Astrocyte (in vitro differentiated cells and primary cell): Measurements from ENCODE around the gene SLC9A3. TPM values are rescaled to one million over a fixed set of nuclear protein-coding genes. Genes with fewer than 3 reads are reported as not detected.

Source experiments
- DNase-seq: peaks from one replicate; pipeline ENCODE4 v3.0.0-alpha.2; 2010; ENCODE audit warnings: low read depth
- FAIRE-seq: peaks from 2 replicates; lab custom pipeline; 2011; peaks lifted over from hg19 to GRCh38; lab: Jason Lieb, UNC
- H2AFZ ChIP-seq: 2 replicates; pipeline ENCODE4 v1.6.0; 2012; ENCODE audit warnings: low read depth, low read length, inconsistent platforms
- H3K27ac ChIP-seq: 2 replicates; pipeline ENCODE4 v1.5.1; 2011; ENCODE audit warnings: low read depth, low read length, inconsistent platforms
- H3K27me3 ChIP-seq: 2 replicates; pipeline ENCODE4 v1.6.0; 2011; ENCODE audit warnings: low read length, inconsistent platforms; ENCODE audit not compliant: insufficient read depth
- H3K36me3 ChIP-seq: 2 replicates; pipeline ENCODE4 v1.5.1; 2011; ENCODE audit warnings: low read length, inconsistent platforms; ENCODE audit not compliant: insufficient read depth
- H3K4me1 ChIP-seq: 2 replicates; pipeline ENCODE4 v1.5.1; 2011; ENCODE audit warnings: low read length, inconsistent platforms; ENCODE audit not compliant: insufficient read depth
- H3K4me2 ChIP-seq: 2 replicates; pipeline ENCODE4 v1.6.0; 2012; ENCODE audit warnings: low read length, inconsistent platforms
- H3K4me3 ChIP-seq: 2 replicates; pipeline ENCODE4 v1.5.1; 2011; ENCODE audit warnings: low read depth, mild to moderate bottlenecking, low read length, inconsistent platforms; ENCODE audit not compliant: insufficient read depth
- H3K79me2 ChIP-seq: 2 replicates; pipeline ENCODE4 v1.6.0; 2012; ENCODE audit warnings: mild to moderate bottlenecking, low read length, inconsistent platforms; ENCODE audit not compliant: insufficient read depth
- H3K9ac ChIP-seq: 2 replicates; pipeline ENCODE4 v1.6.0; 2012; ENCODE audit warnings: mild to moderate bottlenecking, low read length, inconsistent platforms
- H3K9me3 ChIP-seq: 2 replicates; pipeline ENCODE4 v1.5.1; 2012; ENCODE audit warnings: low read depth, mild to moderate bottlenecking, low read length, inconsistent platforms; ENCODE audit not compliant: insufficient read depth
- H4K20me1 ChIP-seq: 2 replicates; pipeline ENCODE4 v1.6.0; 2012; ENCODE audit warnings: low read length, inconsistent platforms; ENCODE audit not compliant: insufficient read depth
- H3K27ac Mint-ChIP-seq: one replicate; pipeline ENCODE4 v1.8.0; 2021; ENCODE audit warnings: mild to moderate bottlenecking, mixed read lengths; ENCODE audit not compliant: unreplicated experiment
- H3K27me3 Mint-ChIP-seq: one replicate; pipeline ENCODE4 v1.8.0; 2021; ENCODE audit warnings: low read depth, mixed read lengths; ENCODE audit not compliant: unreplicated experiment
- H3K36me3 Mint-ChIP-seq: one replicate; pipeline ENCODE4 v1.8.0; 2021; ENCODE audit warnings: low read depth, mixed read lengths; ENCODE audit not compliant: unreplicated experiment
- H3K4me1 Mint-ChIP-seq: one replicate; pipeline ENCODE4 v1.8.0; 2021; ENCODE audit warnings: low read depth, mixed read lengths; ENCODE audit not compliant: unreplicated experiment
- H3K4me3 Mint-ChIP-seq: one replicate; pipeline ENCODE4 v1.8.0; 2021; ENCODE audit warnings: mild to moderate bottlenecking, moderate library complexity, mixed read lengths; ENCODE audit not compliant: unreplicated experiment
- H3K9me3 Mint-ChIP-seq: one replicate; pipeline ENCODE4 v1.8.0; 2021; ENCODE audit warnings: mild to moderate bottlenecking, mixed read lengths; ENCODE audit not compliant: unreplicated experiment
- EZH2 ChIP-seq: IDR thresholded peaks from 2 replicates; pipeline ENCODE4 v1.6.1; 2012; ENCODE audit warnings: mild to moderate bottlenecking, low read length, inconsistent platforms; ENCODE audit not compliant: insufficient read depth
- total RNA-seq: library from RNA; stranded (reverse); gene quantifications from 2 replicates; pipeline ENCODE4 v1.2.1, GENCODE V29; 2021
- TF ChIP-seq, protein P1 (sequence below): IDR thresholded peaks from 2 replicates; pipeline ENCODE4 v1.5.1; 2011; ENCODE audit warnings: low read depth, mild to moderate bottlenecking, inconsistent platforms, low read length, moderate library complexity; ENCODE audit not compliant: insufficient read depth

The SLC9A3 gene
- total RNA-seq, 1 donor from 2014 or later = 1.0 TPM

DNA sequence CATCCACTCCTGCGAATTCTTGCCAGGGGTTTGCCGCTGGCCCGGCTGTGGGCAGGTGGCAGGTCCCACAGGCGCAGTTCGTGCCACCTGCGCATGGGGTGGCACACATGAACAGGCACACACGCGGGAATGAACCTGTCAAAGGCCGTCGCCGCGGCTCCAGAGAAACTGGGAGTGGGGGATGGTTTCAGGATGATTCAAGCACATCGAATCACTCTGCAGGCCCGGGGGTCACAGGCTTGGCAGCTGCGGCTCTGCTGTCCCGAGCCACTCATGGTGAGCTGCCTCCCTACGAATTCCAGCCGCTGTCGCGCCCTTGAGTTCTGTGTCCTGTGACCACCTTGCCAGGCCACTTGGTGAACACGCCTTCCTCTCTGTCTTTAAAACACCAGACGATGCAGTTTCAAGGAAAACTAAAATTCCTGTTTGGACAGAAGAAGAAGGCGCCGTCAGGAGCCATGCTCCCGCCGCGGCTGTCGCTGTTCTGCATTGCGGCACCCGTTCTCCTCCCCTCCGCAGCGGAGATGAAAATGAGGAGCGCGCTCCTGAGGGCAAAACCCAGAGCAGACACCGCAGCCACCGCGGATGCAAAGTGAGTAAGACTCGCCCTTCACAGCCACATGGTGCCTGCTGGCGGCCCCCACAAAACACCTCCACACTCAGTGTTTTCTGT, 96.7 kb downstream of the SLC9A3 start:
- H3K4me3 Mint-ChIP-seq = no peak overlapping the region
- H3K4me1 Mint-ChIP-seq = peaks cover 10% of the 10 kb centered on the region
- peaks cover 22% of the 10 kb centered on the region for H3K36me3 Mint-ChIP-seq

DNA sequence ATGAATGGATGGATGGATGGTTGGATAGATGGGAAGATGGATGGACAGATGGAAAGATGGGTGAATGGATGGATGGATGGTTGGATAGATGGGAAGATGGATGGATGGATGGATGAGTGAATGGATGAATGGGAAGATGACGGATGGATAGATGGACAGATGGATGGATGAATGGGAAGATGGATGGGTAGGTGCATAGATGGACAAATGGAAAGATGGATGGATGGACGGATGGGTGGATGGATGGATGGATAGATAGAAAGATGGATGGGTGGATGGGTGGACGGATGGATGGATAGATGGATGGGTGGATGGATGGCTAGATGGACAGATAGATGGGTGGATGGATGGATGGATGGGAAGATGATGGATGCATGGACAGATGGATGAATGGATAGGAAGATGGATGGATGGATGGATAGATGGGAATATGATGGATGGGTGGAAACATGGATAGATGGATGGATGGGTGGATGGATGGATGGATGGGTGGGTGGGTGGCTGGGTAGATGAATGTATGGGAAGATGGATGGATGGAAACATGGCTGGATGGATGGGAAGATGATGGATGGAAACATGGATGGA, 97.8 kb downstream of the SLC9A3 start:
- no peak overlapping the region for H3K9ac ChIP-seq
- H3K4me2 ChIP-seq = no peak overlapping the region
- no peaks in the 10 kb centered on the region for H3K36me3 ChIP-seq
- H3K4me3 Mint-ChIP-seq = no peak overlapping the region
- FAIRE-seq (no peak), DNase-seq (no peak)
- peaks cover 10% of the 10 kb centered on the region for H3K4me1 Mint-ChIP-seq
- H3K27ac ChIP-seq = no peak overlapping the region
- peaks cover 22% of the 10 kb centered on the region for H3K36me3 Mint-ChIP-seq
- peaks cover 2% of the 10 kb centered on the region for H3K27me3 Mint-ChIP-seq
- H3K27me3 ChIP-seq = no peaks in the 10 kb centered on the region
- H3K9me3 ChIP-seq = no peaks in the 10 kb centered on the region
- no peaks in the 10 kb centered on the region for H4K20me1 ChIP-seq
- no peaks in the 10 kb centered on the region for H3K4me1 ChIP-seq
- no peak overlapping the region for H3K27ac Mint-ChIP-seq
- H3K9me3 Mint-ChIP-seq = peaks cover 1% of the 10 kb centered on the region
- no peaks in the 10 kb centered on the region for H3K79me2 ChIP-seq
- H3K4me3 ChIP-seq = no peak overlapping the region
- no peak overlapping the region for H2AFZ ChIP-seq
- TF ChIP-seq EZH2 = no peak
- TF ChIP-seq, protein P1, sequence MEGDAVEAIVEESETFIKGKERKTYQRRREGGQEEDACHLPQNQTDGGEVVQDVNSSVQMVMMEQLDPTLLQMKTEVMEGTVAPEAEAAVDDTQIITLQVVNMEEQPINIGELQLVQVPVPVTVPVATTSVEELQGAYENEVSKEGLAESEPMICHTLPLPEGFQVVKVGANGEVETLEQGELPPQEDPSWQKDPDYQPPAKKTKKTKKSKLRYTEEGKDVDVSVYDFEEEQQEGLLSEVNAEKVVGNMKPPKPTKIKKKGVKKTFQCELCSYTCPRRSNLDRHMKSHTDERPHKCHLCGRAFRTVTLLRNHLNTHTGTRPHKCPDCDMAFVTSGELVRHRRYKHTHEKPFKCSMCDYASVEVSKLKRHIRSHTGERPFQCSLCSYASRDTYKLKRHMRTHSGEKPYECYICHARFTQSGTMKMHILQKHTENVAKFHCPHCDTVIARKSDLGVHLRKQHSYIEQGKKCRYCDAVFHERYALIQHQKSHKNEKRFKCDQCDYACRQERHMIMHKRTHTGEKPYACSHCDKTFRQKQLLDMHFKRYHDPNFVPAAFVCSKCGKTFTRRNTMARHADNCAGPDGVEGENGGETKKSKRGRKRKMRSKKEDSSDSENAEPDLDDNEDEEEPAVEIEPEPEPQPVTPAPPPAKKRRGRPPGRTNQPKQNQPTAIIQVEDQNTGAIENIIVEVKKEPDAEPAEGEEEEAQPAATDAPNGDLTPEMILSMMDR = no peak

More for the DNA sequence above, 96.7 kb downstream of the SLC9A3 start:
- no peak overlapping the region for H3K9ac ChIP-seq
- H3K27ac ChIP-seq = no peak overlapping the region
- H3K4me1 ChIP-seq = peaks cover 3% of the 10 kb centered on the region
- no peak overlapping the region for H2AFZ ChIP-seq
- no peak overlapping the region for H3K4me3 ChIP-seq
- DNase-seq (no peak), FAIRE-seq (no peak)
- no peak overlapping the region for H3K4me2 ChIP-seq
- H3K27me3 Mint-ChIP-seq = peaks cover 2% of the 10 kb centered on the region
- H4K20me1 ChIP-seq = no peaks in the 10 kb centered on the region
- no peaks in the 10 kb centered on the region for H3K36me3 ChIP-seq
- H3K27me3 ChIP-seq = no peaks in the 10 kb centered on the region
- peaks cover 1% of the 10 kb centered on the region for H3K9me3 Mint-ChIP-seq
- no peaks in the 10 kb centered on the region for H3K9me3 ChIP-seq
- no peaks in the 10 kb centered on the region for H3K79me2 ChIP-seq
- H3K27ac Mint-ChIP-seq = no peak overlapping the region
- TF ChIP-seq, protein P1 = no peak

DNA sequence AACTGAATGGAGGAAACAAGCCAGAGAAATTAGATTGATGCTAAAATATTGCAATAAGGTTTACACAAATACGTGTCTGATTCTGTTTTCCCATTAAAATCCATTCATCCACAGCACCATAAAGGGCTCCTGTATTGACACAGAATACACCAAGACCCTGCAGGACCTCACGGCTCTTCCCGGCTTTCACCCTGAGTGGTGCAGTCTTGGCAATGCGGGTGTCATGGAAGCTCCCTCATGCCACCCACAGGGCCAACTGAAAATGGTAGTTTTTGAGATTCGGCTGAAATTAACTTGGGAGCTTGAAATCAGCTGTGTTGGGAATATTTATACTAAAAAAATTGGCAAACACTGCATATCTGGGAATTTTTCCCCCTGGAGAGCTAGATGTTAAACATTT, 98.5 kb downstream of the SLC9A3 start:
- H3K27me3 Mint-ChIP-seq = peaks cover 2% of the 10 kb centered on the region
- Histone ChIP-seq H3K79me2 (no peaks in the 10 kb centered on the region), H3K27me3 (no peaks in the 10 kb centered on the region), H3K9ac (no peak overlapping the region), H3K9me3 (no peaks in the 10 kb centered on the region), H2AFZ (no peak overlapping the region), H3K4me3 (no peak overlapping the region), H3K27ac (no peak overlapping the region), H3K4me2 (no peak overlapping the region), H4K20me1 (no peaks in the 10 kb centered on the region), H3K4me1 (no peaks in the 10 kb centered on the region), H3K36me3 (no peaks in the 10 kb centered on the region)
- peaks cover 1% of the 10 kb centered on the region for H3K9me3 Mint-ChIP-seq
- FAIRE-seq (no peak), DNase-seq (no peak)
- no peak overlapping the region for H3K4me3 Mint-ChIP-seq
- TF ChIP-seq EZH2 = no peak
- TF ChIP-seq, protein P1 = no peak
- H3K4me1 Mint-ChIP-seq = peaks cover 10% of the 10 kb centered on the region
- H3K36me3 Mint-ChIP-seq = peaks cover 20% of the 10 kb centered on the region
- H3K27ac Mint-ChIP-seq = no peak overlapping the region
